HG02938 (cell line): ENCODE measurements around the gene CMA1.
"Not testable (repeated sequence)": the region's sequence is repeated elsewhere in the genome, so short reads cannot be mapped to it uniquely, and the experiment has no call there.

Source experiments
- ATAC-seq: cut with Tn5 transposase; IDR thresholded peaks from one replicate; pipeline ENCODE4 v1.9.1; 2021; ENCODE audit warnings: mild to moderate bottlenecking, moderate library complexity; ENCODE audit not compliant: unreplicated experiment

Gene CMA1, protein sequence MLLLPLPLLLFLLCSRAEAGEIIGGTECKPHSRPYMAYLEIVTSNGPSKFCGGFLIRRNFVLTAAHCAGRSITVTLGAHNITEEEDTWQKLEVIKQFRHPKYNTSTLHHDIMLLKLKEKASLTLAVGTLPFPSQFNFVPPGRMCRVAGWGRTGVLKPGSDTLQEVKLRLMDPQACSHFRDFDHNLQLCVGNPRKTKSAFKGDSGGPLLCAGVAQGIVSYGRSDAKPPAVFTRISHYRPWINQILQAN

DNA sequence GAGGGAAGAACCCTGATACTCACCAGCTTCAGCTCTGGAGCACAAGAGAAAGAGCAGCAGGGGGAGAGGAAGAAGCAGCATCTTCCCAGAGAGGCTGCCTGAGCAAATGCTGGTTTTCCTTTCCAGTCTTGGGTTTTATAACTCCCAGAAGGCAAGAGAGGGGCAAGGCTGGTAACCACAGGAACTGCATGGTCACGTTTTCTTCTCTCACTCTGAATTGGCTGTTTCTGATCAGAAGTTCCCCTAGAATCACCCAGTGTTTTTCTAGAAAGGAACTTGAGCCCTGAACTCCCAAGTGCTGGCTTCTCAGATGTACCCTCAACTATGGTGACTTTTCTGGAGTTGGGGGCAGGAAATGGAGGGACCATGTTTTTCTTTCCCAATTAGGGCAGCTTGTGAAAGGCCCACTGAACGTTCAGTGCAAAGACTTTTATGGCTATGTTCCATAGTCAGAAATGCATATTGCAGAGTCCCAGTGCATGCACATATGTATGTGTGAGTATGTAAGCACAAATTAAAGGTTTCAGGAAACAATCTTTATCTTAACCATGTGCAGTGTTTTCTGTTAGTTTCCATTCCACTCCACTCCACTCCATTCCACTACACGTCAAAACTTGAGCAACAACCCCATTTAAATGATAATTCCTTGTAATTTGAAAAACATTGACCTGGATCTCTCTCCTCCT, at the start of gene CMA1:
Gene CMA1, minus strand, starts transcription at position 111 of the 686 bp plus-strand sequence. Its CDS starts 30 bp downstream, at position 81.
- ATAC-seq: peak; percentile 54

DNA sequence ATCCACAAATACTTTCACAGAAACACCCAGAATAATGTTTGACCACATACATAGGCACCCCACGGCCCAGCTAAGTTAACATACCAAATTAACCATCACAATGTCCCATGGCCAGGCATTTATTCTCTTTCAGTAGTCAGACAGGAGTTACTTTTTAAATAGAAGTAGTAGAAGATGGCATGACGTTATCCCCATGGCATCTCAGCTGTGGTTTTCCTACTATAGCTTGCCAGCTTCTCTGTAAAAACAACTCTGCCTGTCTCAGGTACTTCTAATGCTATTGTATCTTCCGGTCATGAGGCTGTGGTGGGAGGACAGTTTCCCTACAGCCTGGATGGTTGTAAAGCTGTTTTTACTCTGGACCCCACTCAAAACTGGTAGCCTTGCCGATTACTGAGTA, 48.7 kb upstream of the CMA1 start:
- no peak for ATAC-seq

DNA sequence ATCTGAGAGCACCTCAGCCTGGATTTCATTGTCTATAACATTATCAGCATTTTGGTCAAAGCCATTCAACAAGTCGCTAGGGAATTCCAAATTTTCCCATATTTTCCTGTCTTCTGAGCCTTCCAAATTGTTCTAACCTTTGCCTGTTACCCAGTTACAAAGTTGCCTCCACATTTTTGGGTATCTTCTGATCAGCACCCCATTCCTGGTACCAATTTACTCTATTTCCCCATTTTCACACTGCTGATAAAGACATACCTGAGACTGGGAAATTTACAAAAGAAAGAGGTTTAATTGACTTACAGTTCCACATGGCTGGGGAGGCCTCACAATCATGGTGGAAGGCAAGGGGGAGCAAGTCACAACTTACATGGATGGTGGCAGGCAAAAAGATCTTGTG, 41.0 kb upstream of the CMA1 start:
- not testable (repeated sequence) for ATAC-seq

DNA sequence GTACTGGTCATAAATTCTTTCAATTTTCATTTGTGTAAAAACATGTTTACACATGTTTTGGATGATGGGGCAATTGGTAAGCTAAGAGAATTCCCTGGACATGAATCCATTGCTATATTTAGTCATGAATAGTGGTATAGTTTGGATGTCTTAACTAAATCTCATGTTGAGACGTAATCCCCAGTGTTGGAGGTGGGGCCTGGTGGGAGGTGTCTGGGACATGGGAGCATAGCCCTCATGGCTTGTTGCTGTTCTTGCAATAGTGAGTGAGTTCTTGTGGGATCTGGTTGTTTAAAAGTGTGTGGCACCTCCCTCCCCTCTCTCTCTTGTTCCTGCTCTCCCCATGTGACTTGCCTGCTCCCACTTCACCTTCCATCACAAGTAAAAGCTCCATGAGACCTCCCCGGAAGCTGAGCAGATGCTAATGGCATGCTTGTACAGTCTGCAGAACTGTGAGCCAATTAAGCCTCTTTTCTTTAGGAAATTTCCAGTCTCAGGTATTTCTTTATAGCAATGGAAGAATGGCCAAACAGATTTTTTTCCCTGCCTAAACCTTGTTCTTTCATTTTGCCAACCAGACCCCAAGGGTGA, 34.4 kb upstream of the CMA1 start:
- no peak for ATAC-seq

DNA sequence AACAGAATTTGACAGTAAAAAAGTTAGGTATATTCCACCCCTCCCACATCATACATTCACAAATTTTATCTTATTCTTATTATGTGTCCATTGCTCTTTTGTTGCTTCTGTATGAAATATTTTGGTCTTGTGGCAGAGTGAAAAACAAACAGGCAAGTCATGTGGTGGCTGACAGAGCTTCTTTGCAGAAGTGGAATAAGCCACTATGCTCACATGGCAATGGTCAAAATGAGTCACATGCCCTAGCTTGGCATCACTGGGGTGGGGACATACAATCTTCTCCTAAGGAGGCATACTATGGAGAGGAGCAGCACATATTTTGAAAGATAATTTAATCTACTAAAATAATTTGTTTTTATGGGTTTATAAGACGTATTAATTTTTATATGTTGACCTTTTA, 27.7 kb upstream of the CMA1 start:
- no peak for ATAC-seq

DNA sequence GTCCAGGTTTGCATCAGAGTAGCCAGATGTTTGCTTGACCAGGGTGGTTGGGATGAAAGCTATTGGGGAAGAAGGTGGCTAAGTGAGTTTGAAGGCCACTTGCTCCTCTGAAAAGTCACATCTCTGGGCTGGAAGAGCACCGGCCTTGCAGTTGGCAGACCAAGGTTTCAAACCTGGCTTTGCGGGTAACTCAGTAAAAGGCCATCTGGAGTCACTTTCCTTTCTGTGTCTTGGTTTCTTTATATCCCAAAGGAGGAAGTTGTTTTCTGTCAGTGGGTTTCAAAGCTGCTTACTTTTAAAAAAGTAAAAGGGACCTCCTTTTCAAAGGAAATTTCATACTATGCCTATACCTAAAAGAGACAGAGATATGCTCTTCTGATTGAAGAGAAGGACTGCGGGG, 26.2 kb upstream of the CMA1 start:
- no peak for ATAC-seq

DNA sequence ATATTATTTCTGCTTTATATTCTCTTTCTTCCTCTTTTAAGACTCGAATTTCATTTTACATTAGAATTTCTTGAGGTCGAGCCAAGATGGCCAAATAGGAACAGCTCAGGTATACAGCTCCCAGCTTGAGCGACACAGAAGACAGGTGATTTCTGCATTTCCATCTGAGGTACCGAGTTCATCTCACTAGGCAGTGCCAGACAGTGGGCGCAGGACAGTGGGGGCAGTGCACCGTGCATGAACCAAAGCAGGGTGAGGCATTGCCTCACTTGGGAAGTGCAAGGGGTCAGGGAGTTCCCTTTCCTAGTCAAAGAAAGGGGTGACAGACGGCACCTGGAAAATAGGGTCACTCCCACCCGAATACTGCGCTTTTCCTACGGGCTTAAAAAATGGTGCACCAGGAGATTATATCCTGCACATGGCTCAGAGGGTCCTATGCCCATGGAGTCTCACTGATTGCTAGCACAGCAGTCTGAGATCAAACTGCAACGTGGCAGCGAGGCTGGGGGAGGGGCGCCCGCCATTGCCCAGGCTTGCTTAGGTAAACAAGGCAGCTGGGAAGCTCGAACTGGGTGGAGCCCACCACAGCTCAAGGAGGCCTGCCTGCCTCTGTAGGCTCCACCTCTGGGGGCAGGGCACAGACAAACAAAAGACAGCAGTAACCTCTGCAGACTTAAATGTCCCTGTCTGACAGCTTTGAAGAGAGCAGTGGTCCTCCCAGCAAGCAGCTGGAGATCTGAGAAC, 18.0 kb upstream of the CMA1 start:
- not testable (repeated sequence) for ATAC-seq

DNA sequence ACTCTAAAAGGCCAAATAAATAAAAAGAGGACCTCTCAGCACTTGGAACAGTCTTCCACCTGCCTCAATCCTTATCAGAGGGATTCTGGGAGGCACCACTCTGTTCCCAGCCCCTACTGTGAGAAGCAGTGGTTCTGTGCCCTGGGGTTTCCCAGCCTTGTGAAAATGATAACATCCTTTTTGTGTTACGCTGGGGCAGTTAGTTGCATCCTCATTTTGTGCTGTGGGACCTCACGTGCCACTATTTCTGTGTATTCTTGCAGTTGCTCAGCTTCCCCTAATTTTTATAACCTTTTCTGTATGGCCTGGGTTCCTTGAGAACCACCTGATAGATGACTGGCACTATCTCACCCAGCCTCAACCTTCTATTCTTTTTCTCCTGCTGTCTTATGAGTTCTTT, 10.8 kb upstream of the CMA1 start:
- ATAC-seq: no peak

DNA sequence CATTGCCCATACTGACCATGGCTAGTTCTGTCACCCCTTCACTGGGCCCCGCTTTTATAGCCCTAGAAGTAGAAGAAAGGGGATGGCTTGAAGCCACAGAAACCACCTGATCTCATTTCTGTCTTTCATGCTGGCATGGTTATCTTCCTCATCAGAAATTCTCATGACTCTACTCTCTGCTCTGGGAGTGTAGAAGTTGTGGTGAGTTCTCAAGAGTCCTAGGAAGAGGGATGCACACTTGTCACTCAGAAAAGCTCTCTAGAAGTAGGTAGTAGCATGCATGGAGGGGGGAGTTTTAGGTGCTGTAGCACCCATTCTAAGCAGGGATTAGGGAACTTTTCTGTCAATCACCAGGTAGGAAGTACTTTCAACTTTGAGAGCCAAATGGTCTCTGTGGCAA, 6.1 kb upstream of the CMA1 start:
- ATAC-seq: no peak

DNA sequence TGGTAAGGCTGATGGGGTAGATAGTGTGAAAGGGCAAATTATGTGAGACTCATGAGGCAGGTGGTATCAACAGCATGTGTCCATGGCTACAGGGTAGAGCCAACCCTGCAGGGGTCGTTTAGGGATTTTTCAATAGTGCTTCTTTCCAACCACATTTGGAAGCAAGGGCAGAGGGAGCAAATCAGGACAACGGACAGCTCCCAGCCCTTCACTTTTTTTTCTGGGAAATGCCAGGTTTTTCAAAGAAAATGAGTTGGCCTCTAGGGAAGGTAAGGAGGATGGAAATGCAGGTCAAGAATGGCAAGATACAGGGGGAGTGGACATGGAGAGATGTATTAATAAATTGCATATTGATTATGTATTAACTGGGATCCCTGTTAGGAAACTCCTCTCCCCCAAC, 4.9 kb upstream of the CMA1 start:
- ATAC-seq: no peak

DNA sequence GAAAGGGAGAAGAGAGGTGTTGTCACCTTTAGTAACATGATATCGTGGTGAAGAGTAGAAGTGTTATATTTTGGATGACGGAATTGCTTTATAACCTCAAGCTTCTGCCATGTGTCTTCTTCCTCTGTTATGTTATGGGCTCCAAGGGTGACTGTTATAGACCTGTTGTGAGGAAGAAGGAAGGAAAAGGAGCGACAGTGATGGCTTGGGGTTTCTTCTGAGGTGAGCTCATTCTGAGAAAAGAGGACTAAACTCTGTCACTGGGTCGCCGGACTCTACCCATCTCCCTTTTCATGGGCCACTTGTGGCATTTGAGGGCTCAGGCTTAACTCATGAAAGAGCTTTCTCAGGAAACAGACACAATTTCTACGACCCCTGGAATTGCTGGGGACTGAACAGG, 1.6 kb downstream of the CMA1 start:
- no peak for ATAC-seq

DNA sequence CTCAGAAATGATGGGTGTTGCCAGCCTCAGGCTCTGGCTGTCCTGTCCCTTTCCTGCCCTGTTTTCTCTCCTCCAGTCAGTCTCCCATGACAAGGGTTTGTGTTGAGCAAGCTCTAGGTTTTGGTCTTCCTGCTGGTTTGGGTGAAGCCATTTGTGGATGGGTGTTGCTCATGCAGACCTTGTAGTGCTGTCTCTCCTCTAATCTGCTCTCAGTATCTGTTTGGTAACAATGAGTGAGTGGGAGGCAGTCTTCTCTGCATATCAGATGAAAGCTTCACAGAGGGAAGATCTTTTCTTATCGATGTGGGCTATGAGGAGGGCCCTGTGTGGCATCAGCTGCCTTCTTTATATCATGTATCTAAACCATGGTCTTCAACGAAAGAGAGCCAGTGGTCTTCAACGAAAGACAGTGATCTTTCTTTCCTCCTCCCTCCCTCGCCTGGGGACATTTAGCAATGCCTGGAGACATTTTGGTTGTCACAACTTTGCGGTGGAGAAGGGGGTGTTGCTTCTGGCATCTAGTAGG, 3.6 kb downstream of the CMA1 start:
- no peak for ATAC-seq

DNA sequence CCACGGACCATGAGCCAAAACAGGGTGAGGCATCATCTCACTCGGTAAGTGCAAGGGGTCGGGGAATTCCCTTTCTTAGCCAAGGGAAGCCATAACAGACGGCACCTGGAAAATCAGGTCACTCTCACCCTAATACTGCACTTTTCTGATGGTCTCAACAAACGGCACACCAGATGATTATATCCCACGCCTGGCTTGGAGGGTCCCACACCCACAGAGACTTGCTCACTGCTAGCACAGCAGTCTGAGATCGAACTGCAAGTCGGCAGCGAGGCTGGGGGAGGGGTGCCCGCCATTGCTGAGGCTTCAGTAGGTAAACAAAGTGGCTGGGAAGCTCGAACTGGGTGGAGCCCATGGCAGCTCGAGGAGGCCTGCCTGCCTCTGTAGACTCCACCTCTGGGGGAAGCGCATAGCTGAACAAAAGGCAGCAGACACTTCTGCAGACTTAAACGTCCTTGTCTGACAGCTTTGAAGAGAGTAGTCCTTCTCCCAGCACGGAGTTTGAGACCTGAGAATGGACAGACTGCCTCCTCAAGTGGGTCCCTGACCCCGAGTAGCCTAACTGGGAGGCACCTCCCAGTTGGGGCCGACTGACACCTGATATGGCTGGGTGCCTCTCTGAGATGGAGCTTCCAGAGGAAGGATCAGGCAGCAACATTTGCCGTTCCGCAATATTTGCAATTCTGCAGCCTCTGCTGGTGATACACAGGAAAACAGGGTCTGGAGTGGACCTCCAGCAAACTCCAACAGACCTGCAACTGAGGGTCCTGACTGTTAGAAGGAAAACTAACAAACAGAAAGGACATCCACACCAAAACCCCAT, 16.3 kb downstream of the CMA1 start:
- not testable (repeated sequence) for ATAC-seq

DNA sequence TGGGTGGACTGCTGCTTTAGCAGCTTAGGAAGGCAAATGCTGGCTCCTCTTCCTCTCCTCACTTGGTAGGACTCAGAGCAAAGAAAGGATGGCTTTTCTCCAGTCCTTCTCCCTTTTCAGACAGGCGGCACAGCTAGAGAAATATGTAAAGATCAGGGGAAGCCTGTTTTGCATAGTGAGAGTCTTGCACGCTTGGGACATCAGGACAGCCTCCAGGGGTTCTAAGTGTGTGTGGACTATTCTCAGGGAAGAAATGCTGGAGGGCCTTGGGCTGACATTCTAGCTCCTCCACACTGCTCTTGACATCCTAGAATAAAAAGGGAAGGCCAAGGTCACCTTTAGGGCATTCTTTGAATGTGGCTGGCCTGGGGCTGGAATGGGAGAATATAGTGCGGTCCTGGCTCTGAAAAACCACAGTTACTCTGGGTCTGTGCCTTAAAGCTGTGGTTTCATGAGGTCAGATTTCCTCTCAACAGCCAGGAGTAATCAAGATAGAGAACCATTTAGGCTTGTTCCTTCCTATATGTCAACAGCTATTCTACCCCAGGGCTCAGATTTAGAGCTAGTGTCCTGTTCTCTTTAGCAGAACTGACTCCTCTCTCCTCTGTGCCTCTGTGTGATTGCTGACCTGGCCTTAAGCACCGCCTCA, 24.3 kb downstream of the CMA1 start:
- ATAC-seq: peak; percentile 73

DNA sequence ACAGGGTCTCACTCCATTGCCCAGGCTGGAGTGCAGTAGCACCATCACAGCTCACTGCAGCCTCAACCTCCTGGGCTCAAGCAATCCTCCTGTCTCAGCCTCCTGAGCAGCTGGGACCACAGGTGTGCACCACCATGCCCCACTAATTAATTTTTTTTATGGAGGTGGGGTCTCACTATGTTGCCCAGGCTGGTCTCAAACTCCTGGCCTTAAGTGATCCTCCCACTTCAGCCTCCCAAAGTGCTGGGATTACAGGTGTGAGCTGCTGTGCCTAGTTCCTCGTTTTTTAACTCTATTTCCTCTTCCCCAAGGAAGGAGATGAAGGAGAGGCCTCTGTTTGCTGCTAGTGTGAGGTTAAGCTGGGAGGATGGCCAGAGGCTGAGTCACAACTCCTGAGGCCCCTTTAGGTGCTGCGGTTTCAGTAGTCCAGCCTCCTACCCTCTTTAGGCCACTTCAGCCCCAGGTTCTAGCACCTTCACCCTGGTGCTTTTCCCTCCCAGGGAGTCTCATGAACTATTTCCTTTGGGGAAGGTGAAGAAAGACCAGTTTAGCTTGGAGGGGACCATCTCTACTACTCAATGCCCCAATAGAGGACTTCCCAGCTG, 25.3 kb downstream of the CMA1 start:
- peak; percentile 16 for ATAC-seq

DNA sequence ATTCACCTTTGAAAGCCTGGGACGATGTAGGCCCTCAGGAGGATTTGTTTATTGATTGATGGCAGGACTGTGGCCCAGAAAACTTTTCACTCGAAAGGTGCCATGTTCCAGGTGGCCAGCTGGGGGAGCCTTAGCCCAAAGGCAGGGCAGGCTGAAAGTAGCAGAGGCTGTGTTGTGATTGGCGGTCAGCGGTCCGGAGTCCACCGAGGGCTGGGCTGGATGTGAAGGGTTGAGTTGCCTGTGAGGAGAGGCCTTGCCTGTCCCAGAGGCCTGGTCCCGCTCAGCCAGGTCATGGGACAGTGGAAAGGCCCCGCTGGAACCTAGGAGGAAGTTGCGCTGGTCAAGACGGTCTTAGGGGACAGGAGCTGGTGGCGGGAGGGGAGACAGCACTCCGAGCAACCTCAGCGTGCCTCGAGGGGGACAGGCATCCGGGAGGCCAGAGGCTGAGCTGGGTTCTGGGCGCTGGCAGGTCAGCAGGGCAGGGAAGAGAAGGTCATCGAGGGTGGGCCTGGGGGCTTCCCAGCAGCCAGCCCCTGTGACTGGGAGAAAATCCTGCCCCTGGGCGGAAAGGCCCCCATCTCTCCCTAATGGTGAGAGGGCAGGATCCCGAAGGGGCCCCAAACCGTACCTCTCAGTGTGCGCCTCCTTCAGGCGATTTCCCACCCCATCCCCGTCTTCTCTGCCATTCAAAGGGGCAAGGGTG, 26.3 kb downstream of the CMA1 start:
- no peak for ATAC-seq

DNA sequence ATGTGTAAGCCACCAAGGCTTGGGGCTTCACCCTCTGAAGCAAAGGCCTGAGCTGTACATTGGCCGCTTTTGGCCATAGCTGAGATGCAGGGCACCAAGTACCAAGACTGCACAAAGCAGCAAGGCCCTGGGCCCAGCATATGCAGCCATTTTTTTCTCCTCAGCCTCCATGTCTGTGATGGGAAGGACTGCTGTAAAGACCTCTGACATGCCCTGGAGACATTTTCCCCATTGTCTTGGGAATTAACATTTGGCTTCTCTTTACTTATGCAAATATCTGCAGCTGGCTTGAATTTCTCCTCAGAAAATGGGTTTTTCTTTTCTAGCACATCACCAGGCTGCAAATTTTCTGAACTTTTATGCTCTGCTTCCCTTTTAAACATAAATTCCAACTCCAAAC, 28.1 kb downstream of the CMA1 start:
- ATAC-seq: not testable (repeated sequence)

DNA sequence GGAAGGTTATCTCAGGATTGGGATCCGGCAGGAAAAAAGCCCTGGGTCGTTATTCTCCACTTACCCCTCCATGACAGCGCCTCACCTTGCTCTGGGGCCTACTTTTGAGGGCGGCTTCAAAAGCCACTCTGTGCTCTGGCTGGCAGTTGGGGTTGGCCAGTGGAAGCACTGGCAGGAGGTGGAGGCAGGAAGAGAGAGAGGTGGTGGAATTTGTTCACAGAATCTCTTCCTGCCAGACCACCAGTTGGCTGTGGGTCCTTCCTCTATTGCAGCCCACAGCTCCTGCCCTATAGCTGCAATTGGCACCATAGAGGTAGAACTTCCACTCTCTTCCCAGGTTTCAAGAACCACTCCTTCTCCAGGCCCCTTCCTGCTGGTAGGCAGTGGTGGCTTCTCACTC, 32.8 kb downstream of the CMA1 start:
- ATAC-seq: no peak

DNA sequence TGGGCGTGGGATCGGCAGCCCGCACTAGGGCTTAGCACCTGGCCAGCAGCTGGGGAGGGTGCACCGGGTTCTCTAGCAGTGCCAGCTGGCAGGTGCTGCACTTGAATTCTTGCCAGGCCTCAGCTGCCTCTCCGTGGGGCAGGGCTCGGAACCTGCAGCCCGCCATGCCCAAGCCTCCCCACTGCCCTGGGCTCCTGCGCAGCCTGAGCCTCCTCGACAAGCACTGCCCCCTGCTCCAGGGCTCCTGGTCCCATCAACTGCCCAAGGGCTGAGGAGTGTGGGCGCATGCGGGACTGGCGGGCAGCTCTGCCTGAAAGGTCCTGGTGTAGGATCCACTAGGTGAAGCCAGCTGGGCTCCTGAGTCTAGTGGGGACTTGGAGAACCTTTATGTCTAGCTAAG, 34.9 kb downstream of the CMA1 start:
- ATAC-seq: no peak
